GM18858 (cell line): ENCODE data around the gene GNLY.
A peak's percentile ranks its signal among the peaks of the same experiment; 100 is the strongest.

Experiments used
- ATAC-seq: cut with Tn5 transposase; IDR thresholded peaks from one replicate; pipeline ENCODE4 v1.9.1; 2021; ENCODE audit not compliant: unreplicated experiment

The GNLY gene

GRCh38 chr2:85741211-85741832 lies 47.2 kb downstream of the GNLY start:
- no peak for ATAC-seq

DNA sequence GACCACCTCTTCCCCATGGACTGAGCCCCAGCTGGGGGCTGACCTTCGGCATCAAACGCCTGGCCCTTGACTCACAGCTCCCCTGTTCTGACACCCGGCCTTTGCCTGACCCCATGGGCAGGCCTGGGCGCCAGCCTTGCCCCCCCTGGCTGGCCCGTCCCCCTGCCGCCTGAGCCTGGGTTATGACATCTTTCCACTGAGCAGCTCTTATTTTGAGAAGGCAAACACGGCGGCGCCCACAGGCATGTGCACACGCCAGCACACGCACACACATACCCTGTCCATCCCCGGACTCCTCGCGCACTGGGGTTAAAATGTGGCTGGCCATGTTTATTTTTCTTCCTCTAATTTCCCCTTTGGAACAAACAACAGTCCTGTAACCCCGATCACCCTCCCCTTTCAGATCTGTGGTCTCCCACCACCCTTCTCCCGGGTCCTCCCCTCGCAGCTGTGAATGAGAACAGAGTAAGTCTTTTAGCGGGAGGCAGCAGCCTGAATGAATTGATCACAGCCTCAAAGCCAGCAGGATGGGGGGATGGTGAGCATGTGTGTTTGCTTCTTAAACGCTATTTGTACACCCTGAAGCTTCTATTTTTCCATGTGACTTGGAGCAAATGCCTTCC lies 47.8 kb downstream of the GNLY start:
- ATAC-seq: no peak

- ATAC-seq: no peak
Observed at GRCh38 chr2:85743304-85743978, 49.3 kb downstream of the GNLY start.

GRCh38 chr2:85744055-85744454 lies 49.9 kb downstream of the GNLY start:
- no peak for ATAC-seq

DNA sequence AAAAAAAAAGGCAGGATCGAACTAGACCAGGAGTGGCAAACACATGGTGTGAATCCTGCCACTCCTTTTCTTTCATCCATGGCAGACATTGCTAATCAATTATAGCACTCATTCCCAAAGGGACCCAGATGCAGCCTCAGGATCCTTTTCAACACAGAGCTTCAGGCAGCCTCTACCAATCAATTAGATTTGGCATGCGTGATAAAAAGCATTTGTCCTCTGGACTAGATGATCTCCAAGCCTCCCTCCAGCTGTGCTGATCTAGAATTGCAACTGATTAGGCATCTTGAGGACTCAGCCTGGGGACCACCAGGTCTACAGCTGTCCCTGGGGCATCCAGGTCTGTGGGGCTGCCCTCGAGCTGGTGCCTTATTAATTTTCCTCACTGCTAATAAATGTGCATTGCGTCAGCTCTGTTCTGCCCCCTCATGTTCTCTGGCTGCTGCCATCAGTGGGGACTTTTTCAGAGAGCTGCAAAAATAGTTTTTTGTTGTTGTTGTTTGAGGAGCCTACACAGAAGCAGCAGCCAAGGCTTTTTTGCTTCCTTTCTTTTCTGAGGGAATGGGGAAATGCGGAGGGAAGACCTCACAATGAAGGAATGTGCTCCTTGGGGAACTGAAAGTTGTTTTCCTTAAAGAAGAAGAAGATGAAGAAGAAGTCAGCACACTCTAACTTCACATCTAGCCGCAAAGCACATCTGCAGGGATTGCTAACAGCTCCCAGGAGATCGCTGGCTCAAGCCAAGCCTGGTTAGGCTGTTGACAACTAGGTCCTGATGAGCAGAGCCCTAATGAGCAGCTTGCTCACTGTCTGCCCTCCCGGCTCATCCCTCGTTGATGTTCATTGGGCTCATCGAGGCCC lies 50.8 kb downstream of the GNLY start:
- no peak for ATAC-seq

DNA sequence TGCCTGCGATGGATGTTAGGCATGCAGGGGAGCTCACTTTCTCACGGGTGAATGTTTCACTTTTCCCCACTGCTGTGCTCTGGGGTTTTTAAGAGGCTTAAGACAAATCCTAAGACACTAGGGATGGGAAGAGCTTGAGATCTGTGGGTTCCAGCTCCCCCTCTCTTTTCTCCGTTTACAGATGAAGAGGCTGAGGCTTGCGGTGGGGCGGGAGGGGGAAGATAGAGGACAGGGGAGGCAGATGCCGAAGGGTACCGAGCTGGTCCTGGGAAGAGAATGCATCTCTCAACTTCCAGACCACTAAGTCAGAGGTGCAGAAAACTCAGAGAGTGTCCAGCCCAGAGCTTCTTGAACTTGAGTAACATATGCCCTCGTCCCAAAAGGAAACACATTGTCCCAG lies 51.5 kb downstream of the GNLY start:
- ATAC-seq: no peak

- no peak for ATAC-seq
Observed at GRCh38 chr2:85746321-85747004, 52.3 kb downstream of the GNLY start.

- ATAC-seq: no peak
Observed at GRCh38 chr2:85747441-85747840, 53.3 kb downstream of the GNLY start.

GRCh38 chr2:85748039-85748734 lies 54.0 kb downstream of the GNLY start:
- ATAC-seq: peak; percentile 50
